Kidney (tissue), 14 donors: Measurements from ENCODE around the gene ABTB2. TPM values are rescaled to one million over a fixed set of nuclear protein-coding genes. Genes with fewer than 3 reads are reported as not detected.
"Not testable (repeated sequence)": the region's sequence is repeated elsewhere in the genome, so short reads cannot be mapped to it uniquely, and the experiment has no call there.

Experiments used
- DNase-seq, 5 donors: peaks; one replicate each; pipeline ENCODE4 v3.0.0-alpha.2; 2013 to 2020
- FAIRE-seq: peaks from 2 replicates; lab custom pipeline; 2012; peaks lifted over from hg19 to GRCh38; lab: Jason Lieb, UNC
- H3K27ac ChIP-seq, 2 donors: one replicate each; pipeline ENCODE4 v1.7.0; 2013; ENCODE audit warnings: low read depth in 2 of 2, low read length in 2 of 2, inconsistent platforms in 1 of 2
- H3K27me3 ChIP-seq: one replicate; pipeline ENCODE4 v1.7.1; 2013; ENCODE audit warnings: low read length, inconsistent platforms; ENCODE audit not compliant: control insufficient read depth, insufficient read depth
- H3K36me3 ChIP-seq, 3 donors: one replicate each; pipeline versions ENCODE4 v1.7.0 to v1.7.1; 2013; ENCODE audit warnings: low read length in 3 of 3, control low read depth in 1 of 3, inconsistent platforms in 1 of 3; ENCODE audit not compliant: insufficient read depth in 3 of 3, control insufficient read depth in 2 of 3
- H3K4me1 ChIP-seq, 3 donors: one replicate each; pipeline versions ENCODE4 v1.7.0 to v1.7.1; 2013; ENCODE audit warnings: low read length in 3 of 3, inconsistent platforms in 1 of 3, low read depth in 1 of 3; ENCODE audit not compliant: control insufficient read depth in 2 of 3, insufficient read depth in 2 of 3
- H3K4me3 ChIP-seq, 3 donors: one replicate each; pipeline versions ENCODE4 v1.7.0 to v1.8.1; 2013; ENCODE audit warnings: low read length in 3 of 3, control low read depth in 1 of 3, inconsistent platforms in 1 of 3
- H3K9ac ChIP-seq, 3 donors: one replicate each; pipeline versions ENCODE4 v1.7.0 to v1.7.1; 2013; ENCODE audit warnings: low read length in 3 of 3, control low read depth in 1 of 3, inconsistent platforms in 1 of 3
- H3K9me3 ChIP-seq, 3 donors: one replicate each; pipeline versions ENCODE4 v1.7.0 to v1.7.1; 2013; ENCODE audit warnings: low read length in 3 of 3, control low read depth in 1 of 3, inconsistent platforms in 1 of 3; ENCODE audit not compliant: control insufficient read depth in 2 of 3, insufficient read depth in 1 of 3
- intact Hi-C: fragments of 100-400 bp; cut with DNase I; formaldehyde crosslinking; loops from one replicate; pipeline ENCODE4 v1.11.1; 2022
- polyA plus RNA-seq: library from polyadenylated mRNA; stranded (reverse); fragments of 350-450 nt; fragmentation: Illumina TruSeq; extraction: RNeasy Lipid Tissue Mini Kit (QIAGEN cat#74804); gene quantifications from one replicate; pipeline ENCODE4 v1.2.3, GENCODE V29; 2014; ENCODE audit warnings: low read depth, low replicate concordance; ENCODE audit not compliant: insufficient read depth
- total RNA-seq: library from RNA; stranded (reverse); fragmentation: NEBNext Ultra II Directional; extraction: Animal tissue kit (Norgen Biotek cat#: 25700); gene quantifications from one replicate; pipeline ENCODE4 v1.2.1, GENCODE V29; 2021
- TF ChIP-seq, protein P1 (sequence below): IDR thresholded peaks from 3 replicates; pipeline ENCODE4 v1.5.1; 2012; ENCODE audit warnings: mild to moderate bottlenecking, moderate library complexity, borderline replicate concordance; ENCODE audit not compliant: insufficient read depth; ENCODE audit errors: extremely low read depth
- donor health status: control.
- donor health status: control.
- donor health status: control.
- donor health status: control.
- donor health status: control.
- donor health status: DM: yes; HTN: yes; CAD: no.
- donor health status: Normal renal cell carcinoma (clear cell type).

The ABTB2 gene
- total and polyA plus RNA-seq, 2 donors from 2014 or later = 7.6 to 22.1 TPM

DNA sequence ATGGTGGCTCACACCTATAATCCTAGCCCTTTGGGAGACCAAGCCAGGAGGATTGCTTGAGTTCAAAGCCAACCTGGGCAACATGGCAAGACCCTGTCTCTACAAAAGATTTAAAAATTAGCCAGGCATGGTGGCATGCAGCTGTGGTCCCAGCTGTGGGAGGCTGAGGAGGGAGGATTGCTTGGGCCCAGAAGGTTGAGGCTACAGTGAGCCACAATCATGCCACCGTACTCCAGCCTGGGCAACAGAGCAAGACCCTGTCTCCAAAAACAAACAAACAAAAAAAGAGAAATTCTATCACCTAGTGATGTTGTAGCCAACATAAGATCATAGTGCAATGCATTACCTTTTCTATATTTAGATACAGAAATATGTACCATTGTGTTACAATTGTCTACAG, 138.5 kb downstream of the ABTB2 start:
- no peaks in the 10 kb centered on the region for H3K9me3 ChIP-seq
- no peak overlapping the region for H3K9ac ChIP-seq
- H3K27me3 ChIP-seq = peaks cover 2% of the 10 kb centered on the region
- DNase-seq = no peak
- H3K36me3 ChIP-seq = no peaks in the 10 kb centered on the region
- H3K4me3 ChIP-seq = no peak overlapping the region
- peaks cover 0 to 13% (median 13%) of the 10 kb centered on the region in 3 donors for H3K4me1 ChIP-seq
- FAIRE-seq = no peak
- intact Hi-C loops = no loop called here
- TF ChIP-seq, protein P1, sequence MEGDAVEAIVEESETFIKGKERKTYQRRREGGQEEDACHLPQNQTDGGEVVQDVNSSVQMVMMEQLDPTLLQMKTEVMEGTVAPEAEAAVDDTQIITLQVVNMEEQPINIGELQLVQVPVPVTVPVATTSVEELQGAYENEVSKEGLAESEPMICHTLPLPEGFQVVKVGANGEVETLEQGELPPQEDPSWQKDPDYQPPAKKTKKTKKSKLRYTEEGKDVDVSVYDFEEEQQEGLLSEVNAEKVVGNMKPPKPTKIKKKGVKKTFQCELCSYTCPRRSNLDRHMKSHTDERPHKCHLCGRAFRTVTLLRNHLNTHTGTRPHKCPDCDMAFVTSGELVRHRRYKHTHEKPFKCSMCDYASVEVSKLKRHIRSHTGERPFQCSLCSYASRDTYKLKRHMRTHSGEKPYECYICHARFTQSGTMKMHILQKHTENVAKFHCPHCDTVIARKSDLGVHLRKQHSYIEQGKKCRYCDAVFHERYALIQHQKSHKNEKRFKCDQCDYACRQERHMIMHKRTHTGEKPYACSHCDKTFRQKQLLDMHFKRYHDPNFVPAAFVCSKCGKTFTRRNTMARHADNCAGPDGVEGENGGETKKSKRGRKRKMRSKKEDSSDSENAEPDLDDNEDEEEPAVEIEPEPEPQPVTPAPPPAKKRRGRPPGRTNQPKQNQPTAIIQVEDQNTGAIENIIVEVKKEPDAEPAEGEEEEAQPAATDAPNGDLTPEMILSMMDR = no peak
- H3K27ac ChIP-seq = no peak overlapping the region

DNA sequence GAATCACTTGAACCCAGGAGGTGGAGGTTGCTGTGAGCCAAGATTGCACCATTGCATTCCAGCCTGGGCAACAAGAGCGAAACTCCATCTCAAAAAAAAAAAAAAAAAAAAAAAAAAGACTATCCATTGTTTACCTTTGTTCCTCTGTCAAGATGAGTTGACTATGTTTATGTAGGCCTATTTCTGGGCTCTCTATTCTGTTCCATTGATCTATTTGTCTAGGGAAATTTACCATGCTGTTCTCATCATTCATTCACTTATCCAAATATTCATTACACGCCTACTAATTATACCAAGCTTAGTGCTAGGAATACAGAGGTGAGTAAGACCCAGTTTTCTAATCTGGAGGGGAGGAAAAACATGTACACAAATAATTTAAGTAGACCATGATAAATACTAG, 139.1 kb downstream of the ABTB2 start:
- H3K4me1 ChIP-seq = peaks cover 0 to 13% (median 12%) of the 10 kb centered on the region in 3 donors
- FAIRE-seq, H3K4me3 ChIP-seq, H3K27me3 ChIP-seq, H3K9me3 ChIP-seq, intact Hi-C loops, H3K9ac ChIP-seq, H3K36me3 ChIP-seq, H3K27ac ChIP-seq, DNase-seq: not testable (repeated sequence)

DNA sequence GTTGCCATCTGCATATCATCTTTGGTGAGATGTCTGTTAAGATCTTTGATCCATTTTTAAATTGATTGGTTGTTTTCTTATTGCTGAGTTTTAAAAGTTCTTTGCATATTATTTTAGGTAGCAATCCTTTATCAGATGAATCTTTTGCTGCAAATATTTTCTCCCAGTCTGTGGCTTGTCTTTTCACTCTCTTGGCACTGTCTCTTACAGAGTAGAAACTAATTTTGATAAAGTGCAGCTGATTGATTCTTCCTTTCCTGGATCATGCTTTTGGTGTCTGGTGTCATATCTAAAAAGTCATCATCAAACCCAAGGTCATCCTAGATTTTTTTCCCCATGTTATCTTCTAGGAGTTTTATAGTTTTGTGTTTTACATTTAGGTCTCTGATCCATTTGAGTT, 139.7 kb downstream of the ABTB2 start:
- DNase-seq (no peak), FAIRE-seq (no peak)
- Histone ChIP-seq H3K36me3 (no peaks in the 10 kb centered on the region), H3K27me3 (peaks cover 2% of the 10 kb centered on the region), H3K4me3 (no peak overlapping the region), H3K9me3 (no peaks in the 10 kb centered on the region), H3K9ac (no peak overlapping the region), H3K27ac (no peak overlapping the region), H3K4me1 (peaks cover 0 to 6% (median 5%) of the 10 kb centered on the region in 3 donors)
- TF ChIP-seq, protein P1 = no peak
- intact Hi-C loops = no loop called here

DNA sequence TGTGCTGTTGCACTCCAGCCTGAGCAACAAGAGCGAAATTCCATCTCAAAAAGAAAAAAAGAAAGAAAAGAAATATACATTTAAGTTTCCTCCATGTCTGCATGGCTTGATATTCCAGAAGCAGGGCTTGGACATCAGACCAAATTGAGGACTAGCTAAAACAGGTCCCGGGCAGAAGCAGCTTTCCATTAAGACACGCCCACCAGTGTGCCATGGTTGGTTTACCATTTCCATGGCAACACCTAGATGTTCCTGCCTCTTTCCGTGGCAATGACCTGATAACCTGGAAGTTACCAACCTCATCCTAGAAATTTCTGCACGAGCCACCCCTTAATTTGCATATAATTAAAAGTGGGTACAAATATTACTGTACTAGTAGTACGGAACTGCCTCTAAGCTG, 141.1 kb downstream of the ABTB2 start:
- TF ChIP-seq, protein P1 = no peak
- H3K4me1 ChIP-seq = no peaks in the 10 kb centered on the region
- no peaks in the 10 kb centered on the region for H3K9me3 ChIP-seq
- H3K36me3 ChIP-seq = no peaks in the 10 kb centered on the region
- H3K4me3 ChIP-seq = no peak overlapping the region
- DNase-seq (peak in 3 of 5 donors; percentile 42 to 74 (median 60)), FAIRE-seq (no peak)
- H3K27ac ChIP-seq = no peak overlapping the region
- H3K27me3 ChIP-seq = peaks cover 2% of the 10 kb centered on the region
- intact Hi-C loops = no loop called here
- H3K9ac ChIP-seq = no peak overlapping the region
